PC-9 (cell line): ENCODE measurements around the gene LCOR. TPM values are rescaled to one million over a fixed set of nuclear protein-coding genes. Genes with fewer than 3 reads are reported as not detected.

Experiments
- BruUV-seq: library from RNA; stranded (reverse); fragments of 400-500 nt; replicated peaks from 2 replicates; lab custom pipeline; 2021; lab: Mats Ljungman, UMichigan
- CTCF ChIA-PET: fragments of 300-600 bp; sonication (Branson Sonifier 250); formaldehyde crosslinking; loops from one replicate; lab custom pipeline; 2022; ENCODE audit warnings: antibody characterized with exemption; lab: Charles Lee
- POLR2A ChIA-PET: fragments of 300-600 bp; sonication (Branson Sonifier 250); formaldehyde crosslinking; loops from one replicate; lab custom pipeline; 2022; ENCODE audit warnings: antibody characterized with exemption; ENCODE audit not compliant: unreplicated experiment; lab: Charles Lee
- DNase-seq, 2 experiments: peaks; one replicate each; pipeline versions ENCODE4 v3.0.0 to v3.0.0-alpha.2; 2015 to 2022; ENCODE audit warnings: mixed read lengths in 1 of 2
- H2AFZ ChIP-seq: fragments of 200-600 bp; sonication (generic); 2 replicates; pipeline ENCODE4 v1.8.1; 2017; ENCODE audit warnings: antibody characterized with exemption
- H3F3A ChIP-seq: fragments of 200-600 bp; sonication (generic); 2 replicates; pipeline ENCODE4 v1.8.1; 2017; ENCODE audit warnings: antibody characterized with exemption, mild to moderate bottlenecking, low read depth; ENCODE audit not compliant: insufficient read depth
- H3K27ac ChIP-seq: fragments of 200-600 bp; sonication (generic); 2 replicates; pipeline ENCODE4 v1.6.1; 2016; ENCODE audit warnings: mixed run types
- H3K27me3 ChIP-seq: fragments of 200-600 bp; sonication (generic); 2 replicates; pipeline ENCODE4 v1.6.1; 2016; ENCODE audit warnings: low read depth, mixed run types; ENCODE audit not compliant: insufficient read depth
- H3K36me3 ChIP-seq: fragments of 200-600 bp; sonication (generic); 2 replicates; pipeline ENCODE4 v1.6.1; 2016; ENCODE audit warnings: low read depth, mixed run types
- H3K4me1 ChIP-seq: fragments of 200-600 bp; sonication (generic); replicated peaks from 2 replicates; pipeline ENCODE4 v1.6.1; 2016; ENCODE audit warnings: mixed run types; ENCODE audit not compliant: insufficient read depth
- H3K4me2 ChIP-seq: fragments of 200-600 bp; sonication (generic); 2 replicates; pipeline ENCODE4 v1.6.1; 2017; ENCODE audit warnings: mixed run types
- H3K4me3 ChIP-seq: fragments of 200-600 bp; sonication (generic); 2 replicates; pipeline ENCODE4 v1.6.1; 2016; ENCODE audit warnings: mixed run types
- H3K79me2 ChIP-seq: fragments of 200-600 bp; sonication (generic); 2 replicates; pipeline ENCODE4 v1.6.1; 2017; ENCODE audit warnings: low read depth, mixed run types
- H3K9me2 ChIP-seq: fragments of 200-600 bp; sonication (generic); 2 replicates; pipeline ENCODE4 v1.8.1; 2017; ENCODE audit warnings: mild to moderate bottlenecking; ENCODE audit not compliant: insufficient read depth
- H3K9me3 ChIP-seq: fragments of 200-600 bp; sonication (generic); 2 replicates; pipeline ENCODE4 v1.8.1; 2016; ENCODE audit warnings: low read depth; ENCODE audit not compliant: insufficient read depth
- H4K20me1 ChIP-seq: fragments of 200-600 bp; sonication (generic); 2 replicates; pipeline ENCODE4 v1.8.1; 2017; ENCODE audit not compliant: insufficient read depth
- CTCF ChIP-seq: fragments of 200-600 bp; sonication (generic); conservative IDR thresholded peaks from 2 replicates; pipeline ENCODE4 v1.6.1; 2017; ENCODE audit warnings: mixed run types, antibody characterized with exemption, mild to moderate bottlenecking, moderate library complexity
- EZH2 ChIP-seq: fragments of 200-600 bp; sonication (generic); IDR thresholded peaks from 2 replicates; pipeline ENCODE4 v1.8.0; 2017; ENCODE audit warnings: antibody characterized with exemption, low read depth
- intact Hi-C: fragments of 100-400 bp; cut with micrococcal nuclease; formaldehyde crosslinking; loops from one replicate; pipeline ENCODE4 v1.10.0; 2022; ENCODE audit not compliant: unreplicated experiment
- total RNA-seq: library from RNA; stranded (reverse); gene quantifications from 2 replicates; pipeline ENCODE4 v1.2.3, GENCODE V29; 2021

Gene LCOR
- total RNA-seq, 1 experiment from 2014 or later = 36.4 TPM

- Histone ChIP-seq H2AFZ (no peak overlapping the region), H3K4me1 (peaks cover 13% of the 10 kb centered on the region), H3K79me2 (no peaks in the 10 kb centered on the region), H3K27me3 (no peaks in the 10 kb centered on the region), H3K9me3 (no peaks in the 10 kb centered on the region), H3K4me2 (no peak overlapping the region), H3K4me3 (no peak overlapping the region), H4K20me1 (no peaks in the 10 kb centered on the region), H3K36me3 (no peaks in the 10 kb centered on the region), H3F3A (no peaks in the 10 kb centered on the region), H3K9me2 (no peaks in the 10 kb centered on the region), H3K27ac (no peak overlapping the region)
- intact Hi-C loops = no loop called here
- CTCF ChIA-PET = no interaction called here
- DNase-seq = no peak
- TF ChIP-seq CTCF = no peak
- no peak for TF ChIP-seq EZH2
- no TSS peak for BruUV-seq
- POLR2A ChIA-PET = no interaction called here
Observed at GRCh38 chr10:97034301-97034700, 202.2 kb downstream of the LCOR start.

- Histone ChIP-seq H2AFZ (no peak overlapping the region), H3K79me2 (no peaks in the 10 kb centered on the region), H3K27me3 (no peaks in the 10 kb centered on the region), H3K36me3 (no peaks in the 10 kb centered on the region), H3F3A (no peaks in the 10 kb centered on the region), H4K20me1 (no peaks in the 10 kb centered on the region), H3K9me3 (no peaks in the 10 kb centered on the region), H3K4me1 (peaks cover 13% of the 10 kb centered on the region), H3K4me3 (no peak overlapping the region), H3K4me2 (no peak overlapping the region), H3K27ac (no peak overlapping the region), H3K9me2 (no peaks in the 10 kb centered on the region)
- BruUV-seq = no TSS peak
- intact Hi-C loops = loop anchor here (5.0 kb wide), 2 partner anchors 203 to 658 kb away; partner anchors contain the start of gene LCOR
- CTCF ChIA-PET = interaction anchor here (2.1 kb wide), 1 partner anchor 11 kb away, joined by 11 read pairs; no protein-coding TSS in a partner anchor
- no peak for TF ChIP-seq CTCF
- TF ChIP-seq EZH2 = no peak
- DNase-seq = no peak
- POLR2A ChIA-PET = no interaction called here
Observed at GRCh38 chr10:97034958-97035769, 203.1 kb downstream of the LCOR start.

GRCh38 chr10:97037365-97038361 lies 205.6 kb downstream of the LCOR start:
- H3K4me1 ChIP-seq = peaks cover 13% of the 10 kb centered on the region
- H3K4me3 ChIP-seq = peak overlapping the region; percentile 52; the same call in 1 of the 2 replicates
- TF ChIP-seq EZH2 (no peak), CTCF (peak; percentile 85)
- CTCF ChIA-PET = interaction anchor here (0.6 to 2.1 kb wide), 9 partner anchors 10 to 698 kb away, joined by 3 to 13 read pairs (median 3); no protein-coding TSS in a partner anchor
- H3F3A ChIP-seq = no peaks in the 10 kb centered on the region
- H3K9me2 ChIP-seq = no peaks in the 10 kb centered on the region
- H3K27me3 ChIP-seq = no peaks in the 10 kb centered on the region
- H2AFZ ChIP-seq = peak overlapping the region; percentile 72
- 0 out of 2 replicates have a peak overlapping the region, but pooled peaks have one; percentile 41 for H3K27ac ChIP-seq
- no peaks in the 10 kb centered on the region for H3K79me2 ChIP-seq
- H4K20me1 ChIP-seq = no peaks in the 10 kb centered on the region
- H3K4me2 ChIP-seq = peak overlapping the region; percentile 86
- intact Hi-C loops = loop anchor here (1.0 to 5.0 kb wide), 5 partner anchors 35 to 660 kb away; partner anchors contain the start of gene LCOR
- no peaks in the 10 kb centered on the region for H3K9me3 ChIP-seq
- DNase-seq = peak; percentile 75 to 79
- POLR2A ChIA-PET = interaction anchor here (0.6 kb wide), 2 partner anchors 36 to 405 kb away, joined by 4 to 6 read pairs; no protein-coding TSS in a partner anchor
- no peaks in the 10 kb centered on the region for H3K36me3 ChIP-seq
- BruUV-seq = no TSS peak
